Measurements from ENCODE around the gene PMS2. TPM values are rescaled to one million over a fixed set of nuclear protein-coding genes. Genes with fewer than 3 reads are reported as not detected.

Gene PMS2
- total RNA-seq, 1 donor from 2014 or later, result 24.3 TPM

GRCh38 chr7:6030988-6031387 lies 22.1 kb upstream of the PMS2 start, which contains the start of gene ANKRD61:
TSS of gene ANKRD61 (plus strand) at chr7:6031376. CDS start at chr7:6031376, 0 bp downstream.
- Mint-ChIP-seq H3K9me3 (ENCODE audit: unreplicated experiment) (peaks cover 5% of the 10 kb centered on the region), H3K4me1 (ENCODE audit: low read depth, unreplicated experiment) (no peaks in the 10 kb centered on the region), H3K36me3 (ENCODE audit: unreplicated experiment) (peaks cover 5% of the 10 kb centered on the region), H3K27me3 (ENCODE audit: unreplicated experiment) (peaks cover 2% of the 10 kb centered on the region), H3K27ac (ENCODE audit: unreplicated experiment) (no peak within 1 kb of the TSS), H3K4me3 (ENCODE audit: unreplicated experiment) (no peak within 1 kb of the TSS)
- TF ChIP-seq CTCF (IDR thresholded peaks at IDR 0.05; ENCODE audit: partially characterized antibody, unreplicated experiment), result no peak
- no peak for DNase-seq

GRCh38 chr7:6028563-6028962 lies 19.7 kb upstream of the PMS2 start:
- Mint-ChIP-seq H3K27ac (ENCODE audit: unreplicated experiment) (no peak overlapping the region), H3K36me3 (ENCODE audit: unreplicated experiment) (no peaks in the 10 kb centered on the region), H3K4me3 (ENCODE audit: unreplicated experiment) (no peak overlapping the region), H3K4me1 (ENCODE audit: low read depth, unreplicated experiment) (no peaks in the 10 kb centered on the region), H3K9me3 (ENCODE audit: unreplicated experiment) (peaks cover 2% of the 10 kb centered on the region), H3K27me3 (ENCODE audit: unreplicated experiment) (peaks cover 2% of the 10 kb centered on the region)
- no peak for TF ChIP-seq CTCF (IDR thresholded peaks at IDR 0.05; ENCODE audit: partially characterized antibody, unreplicated experiment)
- DNase-seq, result no peak

GRCh38 chr7:6027806-6028365 lies 19.0 kb upstream of the PMS2 start:
- no peaks in the 10 kb centered on the region for H3K36me3 Mint-ChIP-seq (ENCODE audit: unreplicated experiment)
- no peak for TF ChIP-seq CTCF (IDR thresholded peaks at IDR 0.05; ENCODE audit: partially characterized antibody, unreplicated experiment)

GRCh38 chr7:6026820-6027311 lies 18.0 kb upstream of the PMS2 start:
- Mint-ChIP-seq H3K4me1 (ENCODE audit: low read depth, unreplicated experiment) (no peaks in the 10 kb centered on the region), H3K9me3 (ENCODE audit: unreplicated experiment) (peaks cover 3% of the 10 kb centered on the region), H3K36me3 (ENCODE audit: unreplicated experiment) (no peaks in the 10 kb centered on the region), H3K27me3 (ENCODE audit: unreplicated experiment) (peaks cover 2% of the 10 kb centered on the region), H3K4me3 (ENCODE audit: unreplicated experiment) (no peak overlapping the region), H3K27ac (ENCODE audit: unreplicated experiment) (peak overlapping the region; percentile 2)
- DNase-seq, result no peak
- no peak for TF ChIP-seq CTCF (IDR thresholded peaks at IDR 0.05; ENCODE audit: partially characterized antibody, unreplicated experiment)

More at GRCh38 chr7:6027806-6028365, 19.0 kb upstream of the PMS2 start:
- H3K27ac Mint-ChIP-seq (ENCODE audit: unreplicated experiment), result no peak overlapping the region
- peaks cover 2% of the 10 kb centered on the region for H3K27me3 Mint-ChIP-seq (ENCODE audit: unreplicated experiment)
- H3K4me1 Mint-ChIP-seq (ENCODE audit: low read depth, unreplicated experiment), result no peaks in the 10 kb centered on the region
- no peak overlapping the region for H3K4me3 Mint-ChIP-seq (ENCODE audit: unreplicated experiment)
- DNase-seq, result no peak
- H3K9me3 Mint-ChIP-seq (ENCODE audit: unreplicated experiment), result peaks cover 2% of the 10 kb centered on the region

GRCh38 chr7:6026011-6026819 lies 17.4 kb upstream of the PMS2 start:
- peak; percentile 15 for TF ChIP-seq CTCF (IDR thresholded peaks at IDR 0.05; ENCODE audit: partially characterized antibody, unreplicated experiment)
- peak overlapping the region; percentile 22 for H3K27ac Mint-ChIP-seq (ENCODE audit: unreplicated experiment)

More at GRCh38 chr7:6026011-6026819, 17.4 kb upstream of the PMS2 start:
- Mint-ChIP-seq H3K27me3 (ENCODE audit: unreplicated experiment) (peaks cover 2% of the 10 kb centered on the region), H3K36me3 (ENCODE audit: unreplicated experiment) (no peaks in the 10 kb centered on the region), H3K4me3 (ENCODE audit: unreplicated experiment) (no peak overlapping the region), H3K4me1 (ENCODE audit: low read depth, unreplicated experiment) (no peaks in the 10 kb centered on the region), H3K9me3 (ENCODE audit: unreplicated experiment) (peaks cover 3% of the 10 kb centered on the region)
- peak; percentile 40 for DNase-seq

Measured in glutamatergic neuron (in vitro differentiated cells).